HEK293 (cell line): ENCODE results near the gene TAS2R8.

Experiments used
- CTCF ChIA-PET: fragments of 350-600 bp; formaldehyde crosslinking; extraction: SDS; loops from one replicate; lab custom pipeline; 2021; ENCODE audit warnings: antibody characterized with exemption; lab: Yijun Ruan, JAX
- POLR2A ChIA-PET: fragments of 300-600 bp; formaldehyde crosslinking; extraction: SDS; loops from one replicate; lab custom pipeline; 2020; ENCODE audit warnings: antibody characterized with exemption, inconsistent platforms; lab: Yijun Ruan, JAX
- H3K27ac ChIP-seq: fragments of 200-500 bp; sonication (Bioruptor generic); 2 replicates; pipeline ENCODE4 v1.5.1; 2014; ENCODE audit warnings: low read depth, low read length, control low read depth, inconsistent platforms; ENCODE audit errors: extremely low read depth
- H3K36me3 ChIP-seq, 2 experiments: fragments of 200-500 bp in 1 of 2; sonication (Bioruptor generic) in 1 of 2; 1 replicate in 1 of 2; 2 replicates in 1 of 2; pipeline ENCODE4 v1.5.1; 2014 to 2017; ENCODE audit warnings: inconsistent platforms in 2 of 2, low read length in 2 of 2; ENCODE audit not compliant: control insufficient read depth in 2 of 2, insufficient read depth in 1 of 2
- H3K4me1 ChIP-seq: fragments of 200-500 bp; sonication (Bioruptor generic); 2 replicates; pipeline ENCODE4 v1.5.1; 2014; ENCODE audit warnings: mild to moderate bottlenecking, low read length, inconsistent platforms; ENCODE audit not compliant: control insufficient read depth, insufficient read depth
- H3K4me3 ChIP-seq: 2 replicates; pipeline ENCODE4 v1.5.1; 2011; ENCODE audit warnings: low read depth, mild to moderate bottlenecking, control low read depth, low read length, moderate library complexity
- H3K9me3 ChIP-seq: fragments of 200-500 bp; sonication (Bioruptor generic); 2 replicates; pipeline ENCODE4 v1.5.1; 2014; ENCODE audit warnings: low read depth, low read length, inconsistent platforms; ENCODE audit not compliant: control insufficient read depth, insufficient read depth
- BCL11A ChIP-seq: fragments of 450-650 bp; formaldehyde crosslinking; IDR thresholded peaks from 2 replicates; pipeline ENCODE4 v1.5.1; 2016; ENCODE audit warnings: low read depth, missing biosample characterization, missing genetic modification characterization
- ELK4 ChIP-seq: IDR thresholded peaks from 2 replicates; pipeline ENCODE4 v1.6.1; 2011; ENCODE audit warnings: mild to moderate bottlenecking, low read depth, low read length, borderline replicate concordance
- KLF1 ChIP-seq: fragments of 450-650 bp; formaldehyde crosslinking; IDR thresholded peaks from 2 replicates; pipeline ENCODE4 v1.5.1; 2016; ENCODE audit warnings: missing biosample characterization, missing genetic modification characterization
- KLF10 ChIP-seq: fragments of 450-650 bp; IDR thresholded peaks from 2 replicates; pipeline ENCODE4 v1.5.1; 2018; ENCODE audit warnings: missing biosample characterization, mild to moderate bottlenecking, missing genetic modification characterization
- KLF17 ChIP-seq: fragments of 450-650 bp; formaldehyde crosslinking; IDR thresholded peaks from 2 replicates; pipeline ENCODE4 v1.5.1; 2016; ENCODE audit warnings: missing biosample characterization, missing genetic modification characterization
- OSR2 ChIP-seq: fragments of 450-650 bp; formaldehyde crosslinking; IDR thresholded peaks from 2 replicates; pipeline ENCODE4 v1.5.1; 2016; ENCODE audit warnings: missing biosample characterization, missing genetic modification characterization
- PATZ1 ChIP-seq: fragments of 450-650 bp; formaldehyde crosslinking; IDR thresholded peaks from 2 replicates; pipeline ENCODE4 v1.5.1; 2016; ENCODE audit warnings: missing biosample characterization, missing genetic modification characterization
- PBX3 ChIP-seq: sonication (generic); formaldehyde crosslinking; IDR thresholded peaks from 2 replicates; pipeline ENCODE4 v1.8.1; 2022; ENCODE audit warnings: mild to moderate bottlenecking, moderate library complexity, missing genetic modification reagents
- PRDM1 ChIP-seq: fragments of 450-650 bp; formaldehyde crosslinking; IDR thresholded peaks from 2 replicates; pipeline ENCODE4; 2016; ENCODE audit warnings: missing biosample characterization, missing genetic modification characterization
- PRDM2 ChIP-seq: fragments of 450-650 bp; formaldehyde crosslinking; IDR thresholded peaks from 2 replicates; pipeline ENCODE4 v1.5.1; 2016; ENCODE audit warnings: missing biosample characterization, missing genetic modification characterization, borderline replicate concordance
- ZBTB8A ChIP-seq: fragments of 450-650 bp; formaldehyde crosslinking; IDR thresholded peaks from 2 replicates; pipeline ENCODE4 v1.5.1; 2016; ENCODE audit warnings: missing biosample characterization, missing genetic modification characterization
- ZNF10 ChIP-seq: fragments of 450-650 bp; formaldehyde crosslinking; IDR thresholded peaks from 2 replicates; pipeline ENCODE4 v1.5.1; 2017; ENCODE audit warnings: missing biosample characterization, missing genetic modification characterization
- ZNF2 ChIP-seq: fragments of 450-650 bp; formaldehyde crosslinking; IDR thresholded peaks from 2 replicates; pipeline ENCODE4 v1.5.1; 2016; ENCODE audit warnings: missing biosample characterization, missing genetic modification characterization
- ZNF302 ChIP-seq: fragments of 450-650 bp; formaldehyde crosslinking; IDR thresholded peaks from 2 replicates; pipeline ENCODE4 v1.5.1; 2016; ENCODE audit warnings: missing biosample characterization, missing genetic modification characterization, low read depth
- ZNF311 ChIP-seq: fragments of 450-650 bp; formaldehyde crosslinking; IDR thresholded peaks from 2 replicates; pipeline ENCODE4 v1.5.1; 2017; ENCODE audit warnings: missing biosample characterization, missing genetic modification characterization, borderline replicate concordance
- ZNF416 ChIP-seq: fragments of 450-650 bp; formaldehyde crosslinking; IDR thresholded peaks from 2 replicates; pipeline ENCODE4 v1.5.1; 2016; ENCODE audit warnings: missing biosample characterization, missing genetic modification characterization
- ZNF558 ChIP-seq: fragments of 450-650 bp; formaldehyde crosslinking; IDR thresholded peaks from 2 replicates; pipeline ENCODE4 v1.5.1; 2016; ENCODE audit warnings: missing biosample characterization, missing genetic modification characterization
- ZNF561 ChIP-seq: fragments of 450-650 bp; IDR thresholded peaks from 2 replicates; pipeline ENCODE4 v1.5.1; 2018; ENCODE audit warnings: missing biosample characterization, missing genetic modification characterization, borderline replicate concordance
- ZNF600 ChIP-seq: fragments of 450-650 bp; formaldehyde crosslinking; IDR thresholded peaks from 2 replicates; pipeline ENCODE4 v1.5.1; 2016; ENCODE audit warnings: missing biosample characterization, missing genetic modification characterization
- ZNF707 ChIP-seq: fragments of 450-650 bp; formaldehyde crosslinking; IDR thresholded peaks from 2 replicates; pipeline ENCODE4 v1.5.1; 2016; ENCODE audit warnings: missing biosample characterization, missing genetic modification characterization

TAS2R8 gene

GRCh38 chr12:10826258-10826657 lies 19.2 kb upstream of the TAS2R8 start, which contains the start of gene TAS2R10:
TAS2R10 (minus strand) TSS chr12:10826358; CDS start chr12:10826269, 89 bp downstream.
- Histone ChIP-seq H3K4me3 (no peak within 1 kb of the TSS), H3K27ac (no peak within 1 kb of the TSS), H3K36me3 (no peaks in the 10 kb centered on the region), H3K4me1 (no peaks in the 10 kb centered on the region), H3K9me3 (no peaks in the 10 kb centered on the region)
- CTCF ChIA-PET: no interaction called here
- POLR2A ChIA-PET: no interaction called here
- TF ChIP-seq KLF10 (no peak), ZNF561 (tag by site-specific recombination) (no peak), OSR2 (tag by site-specific recombination) (no peak), ZNF2 (tag by site-specific recombination) (no peak), ZNF10 (tag by site-specific recombination) (no peak), ZNF311 (no peak), ZNF558 (tag by site-specific recombination) (no peak), KLF1 (tag by site-specific recombination) (no peak), BCL11A (tag by site-specific recombination) (no peak), ZNF600 (tag by site-specific recombination) (no peak), ZNF302 (no peak), ZNF416 (tag by site-specific recombination) (no peak), KLF17 (tag by site-specific recombination) (no peak), ELK4 (no peak), PBX3 (CRISPR knock-in tag) (no peak), PRDM2 (tag by site-specific recombination) (no peak), ZBTB8A (tag by site-specific recombination) (no peak), ZNF707 (no peak), PATZ1 (tag by site-specific recombination) (no peak), PRDM1 (tag by site-specific recombination) (no peak)
